Measurements from ENCODE around the gene DUXA.
"Not testable (repeated sequence)": the region's sequence is repeated elsewhere in the genome, so short reads cannot be mapped to it uniquely, and the experiment has no call there.

Gene DUXA

GRCh38 chr19:57123882-57124281 lies 43.4 kb downstream of the DUXA start:
- Mint-ChIP-seq H3K27me3 (no peaks in the 10 kb centered on the region), H3K9me3 (peaks cover 26 to 43% of the 10 kb centered on the region in 2 donors), H3K4me3 (no peak overlapping the region), H3K27ac (no peak overlapping the region), H3K4me1 (no peaks in the 10 kb centered on the region)
- DNase-seq: no peak
- ATAC-seq: no peak

GRCh38 chr19:57118848-57119247 lies 48.4 kb downstream of the DUXA start:
- ATAC-seq: no peak
- no peak overlapping the region for H3K27ac Mint-ChIP-seq
- no peak for DNase-seq
- no peaks in the 10 kb centered on the region for H3K27me3 Mint-ChIP-seq
- peaks cover 13 to 29% of the 10 kb centered on the region in 2 donors for H3K9me3 Mint-ChIP-seq
- no peaks in the 10 kb centered on the region for H3K4me1 Mint-ChIP-seq
- no peak overlapping the region for H3K4me3 Mint-ChIP-seq

- H3K27ac Mint-ChIP-seq, ATAC-seq, H3K4me1 Mint-ChIP-seq, DNase-seq, H3K27me3 Mint-ChIP-seq, H3K4me3 Mint-ChIP-seq: not testable (repeated sequence)
- peaks cover 30 to 34% of the 10 kb centered on the region in 2 donors for H3K9me3 Mint-ChIP-seq
Measured at GRCh38 chr19:57113501-57113900, 53.8 kb downstream of the DUXA start.

GRCh38 chr19:57111329-57111644 lies 56.0 kb downstream of the DUXA start:
- ATAC-seq: no peak
- H3K4me3 Mint-ChIP-seq: no peak overlapping the region
- no peak overlapping the region for H3K27ac Mint-ChIP-seq
- H3K27me3 Mint-ChIP-seq: peaks cover 15% of the 10 kb centered on the region
- H3K4me1 Mint-ChIP-seq: no peaks in the 10 kb centered on the region
- DNase-seq: no peak
- H3K9me3 Mint-ChIP-seq: peaks cover 39 to 45% of the 10 kb centered on the region in 2 donors

GRCh38 chr19:57110592-57111328 lies 56.5 kb downstream of the DUXA start:
- H3K9me3 Mint-ChIP-seq: peaks cover 39 to 45% of the 10 kb centered on the region in 2 donors
- peaks cover 15% of the 10 kb centered on the region for H3K27me3 Mint-ChIP-seq
- DNase-seq (no peak), ATAC-seq (no peak)
- H3K4me3 Mint-ChIP-seq: no peak overlapping the region
- H3K27ac Mint-ChIP-seq: no peak overlapping the region
- H3K4me1 Mint-ChIP-seq: no peaks in the 10 kb centered on the region

- H3K4me3 Mint-ChIP-seq: no peak overlapping the region
- DNase-seq (no peak), ATAC-seq (no peak)
- H3K4me1 Mint-ChIP-seq: peaks cover 12% of the 10 kb centered on the region
- H3K27ac Mint-ChIP-seq: no peak overlapping the region
- H3K9me3 Mint-ChIP-seq: peaks cover 26 to 31% of the 10 kb centered on the region in 2 donors
- H3K27me3 Mint-ChIP-seq: peaks cover 26% of the 10 kb centered on the region
Measured at GRCh38 chr19:57106722-57107235, 60.5 kb downstream of the DUXA start.

- Mint-ChIP-seq H3K9me3 (peaks cover 25 to 26% of the 10 kb centered on the region in 2 donors), H3K4me3 (no peak overlapping the region), H3K27ac (no peak overlapping the region), H3K27me3 (peaks cover 26% of the 10 kb centered on the region), H3K4me1 (peaks cover 12% of the 10 kb centered on the region)
- ATAC-seq: no peak
- no peak for DNase-seq
Measured at GRCh38 chr19:57105976-57106721, 61.1 kb downstream of the DUXA start.
